ENCODE measurements around the gene CCL24. TPM values are rescaled to one million over a fixed set of nuclear protein-coding genes. Genes with fewer than 3 reads are reported as not detected.

CCL24 gene
- total and polyA plus RNA-seq, 10 of the 15 experiments (the other 5 are each of a cell fraction or from before 2014, with no cell fraction given): not detected

DNA sequence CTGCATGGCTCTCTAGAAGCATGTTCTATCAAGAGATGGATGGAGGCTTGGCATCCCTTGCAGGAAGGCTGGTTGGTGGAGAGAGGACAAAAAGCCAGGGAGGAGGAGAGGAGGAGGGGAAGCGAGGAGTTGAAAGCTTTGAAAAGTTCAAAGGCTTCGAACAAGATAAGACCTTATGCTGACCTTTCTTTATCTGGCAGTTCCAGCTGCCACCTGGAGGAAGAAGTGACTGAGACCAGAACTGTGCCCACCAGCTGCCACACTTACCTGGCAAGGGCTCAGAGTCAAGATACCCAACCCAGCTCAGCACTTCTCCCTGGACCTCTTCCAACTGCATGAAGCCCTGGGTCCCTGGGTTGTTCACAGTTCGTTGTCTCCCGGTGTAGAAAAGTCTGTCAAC is 14.8 kb downstream of the CCL24 start:
- no TSS peak for BruUV-seq (replicated peaks)
- no peak for FAIRE-seq
- no peak for DNase-seq (ENCODE audit: low read depth, low spot score)
- ChIA-PET RAD21 (ENCODE audit: unreplicated experiment) (no interaction called here), SMC1A (ENCODE audit: uncharacterized antibody, unreplicated experiment) (interaction anchor here (1.3 kb wide), 1 partner anchor 137 kb away, joined by 3 read pairs; no protein-coding TSS in a partner anchor), POLR2A (interaction anchor here (0.7 kb wide), 1 partner anchor 57 kb away, joined by 5 read pairs; no protein-coding TSS in a partner anchor), CTCF (no interaction called here)
- no peaks in the 10 kb centered on the region for H3K79me2 ChIP-seq (ENCODE audit: control insufficient read depth, insufficient read depth, low read length)
- in situ Hi-C loops (cut with MboI): no loop called here
- no peak overlapping the region for H3K4me3 ChIP-seq
- no peaks in the 10 kb centered on the region for H3K27me3 ChIP-seq (replicated peaks in 1 of 2; ENCODE audit: control insufficient read depth in 2 of 2, insufficient read depth in 2 of 2, low read length in 1 of 2)
- no peak for ATAC-seq
- H4K20me1 ChIP-seq (ENCODE audit: control insufficient read depth, insufficient read depth): no peaks in the 10 kb centered on the region
- TF ChIP-seq SREBF1 (IDR thresholded peaks at IDR 0.05; ENCODE audit: low read length): no peak
- no peak for TF ChIP-seq TCF7 (IDR thresholded peaks at IDR 0.05; ENCODE audit: borderline replicate concordance)
- TF ChIP-seq MAX (IDR thresholded peaks at IDR 0.05; ENCODE audit: low read depth, low read length): no peak
- no peak for TF ChIP-seq PKNOX1 (IDR thresholded peaks at IDR 0.05)
- no peak for TF ChIP-seq FOXM1 (IDR thresholded peaks at IDR 0.05; ENCODE audit: low read depth, low read length)
- TF ChIP-seq CBX5 (IDR thresholded peaks at IDR 0.05; ENCODE audit: low read depth): no peak
- TF ChIP-seq, protein P1, sequence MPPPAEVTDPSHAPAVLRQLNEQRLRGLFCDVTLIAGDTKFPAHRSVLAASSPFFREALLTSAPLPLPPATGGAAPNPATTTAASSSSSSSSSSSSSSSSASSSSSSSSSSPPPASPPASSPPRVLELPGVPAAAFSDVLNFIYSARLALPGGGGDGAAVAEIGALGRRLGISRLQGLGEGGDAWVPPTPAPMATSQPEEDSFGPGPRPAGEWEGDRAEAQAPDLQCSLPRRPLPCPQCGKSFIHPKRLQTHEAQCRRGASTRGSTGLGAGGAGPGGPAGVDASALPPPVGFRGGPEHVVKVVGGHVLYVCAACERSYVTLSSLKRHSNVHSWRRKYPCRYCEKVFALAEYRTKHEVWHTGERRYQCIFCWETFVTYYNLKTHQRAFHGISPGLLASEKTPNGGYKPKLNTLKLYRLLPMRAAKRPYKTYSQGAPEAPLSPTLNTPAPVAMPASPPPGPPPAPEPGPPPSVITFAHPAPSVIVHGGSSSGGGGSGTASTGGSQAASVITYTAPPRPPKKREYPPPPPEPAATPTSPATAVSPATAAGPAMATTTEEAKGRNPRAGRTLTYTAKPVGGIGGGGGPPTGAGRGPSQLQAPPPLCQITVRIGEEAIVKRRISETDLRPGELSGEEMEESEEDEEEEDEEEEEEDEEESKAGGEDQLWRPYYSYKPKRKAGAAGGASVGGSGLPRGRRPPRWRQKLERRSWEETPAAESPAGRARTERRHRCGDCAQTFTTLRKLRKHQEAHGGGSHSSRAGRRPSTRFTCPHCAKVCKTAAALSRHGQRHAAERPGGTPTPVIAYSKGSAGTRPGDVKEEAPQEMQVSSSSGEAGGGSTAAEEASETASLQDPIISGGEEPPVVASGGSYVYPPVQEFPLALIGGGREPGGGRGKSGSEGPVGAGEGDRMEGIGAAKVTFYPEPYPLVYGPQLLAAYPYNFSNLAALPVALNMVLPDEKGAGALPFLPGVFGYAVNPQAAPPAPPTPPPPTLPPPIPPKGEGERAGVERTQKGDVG (CRISPR knock-in tag; IDR thresholded peaks at IDR 0.05): no peak
- no peak for TF ChIP-seq SPI1 (IDR thresholded peaks at IDR 0.05; ENCODE audit: borderline replicate concordance, insufficient read depth, low read depth, low read length)
- TF ChIP-seq CREM (IDR thresholded peaks at IDR 0.05; ENCODE audit: low read depth): no peak
- TF ChIP-seq CEBPB (IDR thresholded peaks at IDR 0.05; ENCODE audit: borderline replicate concordance in 1 of 2, low read depth in 2 of 2, low read length in 2 of 2): no peak
- no peak for TF ChIP-seq HDGF (IDR thresholded peaks at IDR 0.05)
- TF ChIP-seq, protein P2, sequence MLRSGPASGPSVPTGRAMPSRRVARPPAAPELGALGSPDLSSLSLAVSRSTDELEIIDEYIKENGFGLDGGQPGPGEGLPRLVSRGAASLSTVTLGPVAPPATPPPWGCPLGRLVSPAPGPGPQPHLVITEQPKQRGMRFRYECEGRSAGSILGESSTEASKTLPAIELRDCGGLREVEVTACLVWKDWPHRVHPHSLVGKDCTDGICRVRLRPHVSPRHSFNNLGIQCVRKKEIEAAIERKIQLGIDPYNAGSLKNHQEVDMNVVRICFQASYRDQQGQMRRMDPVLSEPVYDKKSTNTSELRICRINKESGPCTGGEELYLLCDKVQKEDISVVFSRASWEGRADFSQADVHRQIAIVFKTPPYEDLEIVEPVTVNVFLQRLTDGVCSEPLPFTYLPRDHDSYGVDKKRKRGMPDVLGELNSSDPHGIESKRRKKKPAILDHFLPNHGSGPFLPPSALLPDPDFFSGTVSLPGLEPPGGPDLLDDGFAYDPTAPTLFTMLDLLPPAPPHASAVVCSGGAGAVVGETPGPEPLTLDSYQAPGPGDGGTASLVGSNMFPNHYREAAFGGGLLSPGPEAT (IDR thresholded peaks at IDR 0.05; ENCODE audit: low read depth): no peak
- no peak for TF ChIP-seq NR2F1 (conservative IDR thresholded peaks at IDR 0.05)
- no peak overlapping the region for H3K4me2 ChIP-seq (ENCODE audit: control insufficient read depth, insufficient read depth)
- no peaks in the 10 kb centered on the region for H3K9me3 ChIP-seq (replicated peaks; ENCODE audit: control insufficient read depth, insufficient read depth, low read length)
- no peaks in the 10 kb centered on the region for H3K4me1 ChIP-seq (ENCODE audit: control insufficient read depth, insufficient read depth, low read length)
- no peaks in the 10 kb centered on the region for H3K36me3 ChIP-seq (ENCODE audit: control insufficient read depth in 2 of 2, insufficient read depth in 2 of 2, low read length in 1 of 2)
- intact Hi-C loops (cut with micrococcal nuclease; ENCODE audit: unreplicated experiment): no loop called here
- WGBS (ENCODE audit: insufficient coverage, insufficient replicate concordance, low lambda C conversion rate, missing lambda C conversion rate): 35% methylated on average over 4 of the region's 4 CpGs
- no peak overlapping the region for H3K9ac ChIP-seq (ENCODE audit: control insufficient read depth, insufficient read depth, low read length)
- H3K27ac ChIP-seq (ENCODE audit: control insufficient read depth, insufficient read depth): no peak overlapping the region
- H2AFZ ChIP-seq (ENCODE audit: control insufficient read depth, low read depth, low read length): no peak overlapping the region

Data from GM12878 (cell line).